MM.1S (cell line): Measurements from ENCODE around the gene SLC49A3.
"Not testable (repeated sequence)": the region's sequence is repeated elsewhere in the genome, so short reads cannot be mapped to it uniquely, and the experiment has no call there.

Experiments used
- DNase-seq: peaks from one replicate; pipeline ENCODE4 v3.0.0-alpha.2; 2015
- H2AFZ ChIP-seq: fragments of 300-600 bp; sonication (generic); 2 replicates; pipeline ENCODE4 v1.6.0; 2016; ENCODE audit warnings: antibody characterized with exemption, low read length
- H3F3A ChIP-seq: fragments of 300-600 bp; sonication (generic); 2 replicates; pipeline ENCODE4 v1.6.1; 2016; ENCODE audit warnings: mild to moderate bottlenecking, antibody characterized with exemption, low read length, moderate library complexity, mixed read lengths; ENCODE audit not compliant: insufficient read depth
- H3K27ac ChIP-seq: fragments of 300-600 bp; sonication (generic); 2 replicates; pipeline ENCODE4 v1.5.1; 2016; ENCODE audit warnings: mild to moderate bottlenecking, low read length
- H3K27me3 ChIP-seq: fragments of 300-600 bp; sonication (generic); replicated peaks from 2 replicates; pipeline ENCODE4 v1.6.0; 2016; ENCODE audit warnings: low read length; ENCODE audit not compliant: insufficient read depth
- H3K36me3 ChIP-seq: fragments of 300-600 bp; sonication (generic); replicated peaks from 2 replicates; pipeline ENCODE4 v1.6.1; 2016; ENCODE audit warnings: mild to moderate bottlenecking, low read length, mixed read lengths; ENCODE audit not compliant: insufficient read depth
- H3K4me1 ChIP-seq: fragments of 300-600 bp; sonication (generic); 2 replicates; pipeline ENCODE4 v1.6.1; 2016; ENCODE audit warnings: low read length, mixed read lengths
- H3K4me2 ChIP-seq: fragments of 300-600 bp; sonication (generic); 2 replicates; pipeline ENCODE4 v1.6.0; 2016; ENCODE audit warnings: low read depth, low read length
- H3K4me3 ChIP-seq: fragments of 300-600 bp; sonication (generic); 2 replicates; pipeline ENCODE4 v1.5.1; 2016; ENCODE audit warnings: low read length, mixed read lengths
- H3K79me2 ChIP-seq: fragments of 300-600 bp; sonication (generic); 2 replicates; pipeline ENCODE4 v1.6.1; 2016; ENCODE audit warnings: mixed run types, low read length, mixed read lengths
- H3K9ac ChIP-seq: fragments of 300-600 bp; sonication (generic); 2 replicates; pipeline ENCODE4 v1.6.1; 2016; ENCODE audit warnings: low read length, mixed read lengths
- H3K9me2 ChIP-seq: fragments of 300-600 bp; sonication (generic); replicated peaks from 2 replicates; pipeline ENCODE4 v1.6.1; 2016; ENCODE audit warnings: mild to moderate bottlenecking, low read length, mixed read lengths; ENCODE audit not compliant: insufficient read depth
- H3K9me3 ChIP-seq: fragments of 300-600 bp; sonication (generic); replicated peaks from 2 replicates; pipeline ENCODE4 v1.6.1; 2016; ENCODE audit warnings: mild to moderate bottlenecking, low read length, mixed read lengths; ENCODE audit not compliant: insufficient read depth
- H4K20me1 ChIP-seq: fragments of 300-600 bp; sonication (generic); 2 replicates; pipeline ENCODE4 v1.6.1; 2016; ENCODE audit warnings: mild to moderate bottlenecking, low read length, moderate library complexity, mixed read lengths; ENCODE audit not compliant: insufficient read depth
- CTCF ChIP-seq: fragments of 300-600 bp; sonication (generic); IDR thresholded peaks from 2 replicates; pipeline ENCODE4 v1.5.1; 2016; ENCODE audit warnings: antibody characterized with exemption, low read length, mixed read lengths
- EZH2 ChIP-seq: fragments of 300-600 bp; sonication (generic); optimal IDR thresholded peaks from 2 replicates; pipeline ENCODE3; 2017; ENCODE audit warnings: low read depth, mild to moderate bottlenecking, antibody characterized with exemption, low read length, mixed read lengths
- EZH2phosphoT487 ChIP-seq: fragments of 300-600 bp; sonication (generic); IDR thresholded peaks from 2 replicates; pipeline ENCODE4 v1.6.1; 2018; ENCODE audit warnings: antibody characterized with exemption, low read length

The SLC49A3 gene

GRCh38 chr4:702618-703048 is 13.7 kb upstream of the SLC49A3 start:
- no peaks in the 10 kb centered on the region for H3K27me3 ChIP-seq
- no peaks in the 10 kb centered on the region for H3K79me2 ChIP-seq
- H3K27ac ChIP-seq: no peak overlapping the region
- H4K20me1 ChIP-seq: no peaks in the 10 kb centered on the region
- no peak overlapping the region for H3K9ac ChIP-seq
- H3K36me3 ChIP-seq: no peaks in the 10 kb centered on the region
- no peaks in the 10 kb centered on the region for H3K9me2 ChIP-seq
- TF ChIP-seq EZH2phosphoT487 (no peak), EZH2 (no peak), CTCF (no peak)
- H3K4me2 ChIP-seq: no peak overlapping the region
- no peaks in the 10 kb centered on the region for H3F3A ChIP-seq
- DNase-seq: no peak
- no peak overlapping the region for H3K4me3 ChIP-seq
- H3K4me1 ChIP-seq: no peaks in the 10 kb centered on the region
- no peaks in the 10 kb centered on the region for H3K9me3 ChIP-seq
- H2AFZ ChIP-seq: no peak overlapping the region

GRCh38 chr4:700587-701264 is 11.8 kb upstream of the SLC49A3 start:
- no peaks in the 10 kb centered on the region for H3K79me2 ChIP-seq
- no peak overlapping the region for H3K4me3 ChIP-seq
- no peaks in the 10 kb centered on the region for H3F3A ChIP-seq
- TF ChIP-seq EZH2 (no peak), CTCF (no peak), EZH2phosphoT487 (no peak)
- H3K9me3 ChIP-seq: no peaks in the 10 kb centered on the region
- no peak overlapping the region for H3K27ac ChIP-seq
- H2AFZ ChIP-seq: no peak overlapping the region
- DNase-seq: no peak
- no peaks in the 10 kb centered on the region for H3K36me3 ChIP-seq
- no peak overlapping the region for H3K9ac ChIP-seq
- H3K9me2 ChIP-seq: no peaks in the 10 kb centered on the region
- no peaks in the 10 kb centered on the region for H4K20me1 ChIP-seq
- no peaks in the 10 kb centered on the region for H3K4me1 ChIP-seq
- H3K4me2 ChIP-seq: no peak overlapping the region
- H3K27me3 ChIP-seq: no peaks in the 10 kb centered on the region

GRCh38 chr4:699816-700580 is 11.0 kb upstream of the SLC49A3 start:
- Histone ChIP-seq H3K9me2 (no peaks in the 10 kb centered on the region), H3K4me2 (no peak overlapping the region)

GRCh38 chr4:694341-694940 is 5.5 kb upstream of the SLC49A3 start:
- DNase-seq, H3K9ac ChIP-seq, H4K20me1 ChIP-seq, H3K4me3 ChIP-seq, H3K9me2 ChIP-seq, H3F3A ChIP-seq, H3K79me2 ChIP-seq, H3K4me1 ChIP-seq, H3K27me3 ChIP-seq, H3K36me3 ChIP-seq, H3K27ac ChIP-seq, H3K9me3 ChIP-seq, H3K4me2 ChIP-seq, H2AFZ ChIP-seq: not testable (repeated sequence)

More at GRCh38 chr4:699816-700580, 11.0 kb upstream of the SLC49A3 start:
- Histone ChIP-seq H3K4me1 (no peaks in the 10 kb centered on the region), H3K79me2 (no peaks in the 10 kb centered on the region), H3K27ac (no peak overlapping the region), H3K9me3 (no peaks in the 10 kb centered on the region), H3K27me3 (no peaks in the 10 kb centered on the region), H2AFZ (no peak overlapping the region), H3K4me3 (no peak overlapping the region), H3K9ac (no peak overlapping the region), H4K20me1 (no peaks in the 10 kb centered on the region), H3F3A (no peaks in the 10 kb centered on the region), H3K36me3 (no peaks in the 10 kb centered on the region)
- no peak for DNase-seq
- TF ChIP-seq CTCF (no peak), EZH2phosphoT487 (no peak), EZH2 (no peak)
